H1 (cell line): ENCODE data around the gene TTL. TPM values are rescaled to one million over a fixed set of nuclear protein-coding genes. Genes with fewer than 3 reads are reported as not detected.

Experiments
- ASH2L ChIP-seq: fragments of 200-600, 300-600 bp; sonication (generic); IDR thresholded peaks from one replicate; pipeline ENCODE4 v1.7.1; 2017; ENCODE audit warnings: low read length
- CEBPB ChIP-seq: IDR thresholded peaks from 2 replicates; pipeline ENCODE4 v1.6.1; 2012; ENCODE audit warnings: low read depth, low read length
- CHD1 ChIP-seq: IDR thresholded peaks from 2 replicates; pipeline ENCODE4 v1.6.1; 2012; ENCODE audit warnings: low read depth, low read length, improper control_type of control experiment
- CHD7 ChIP-seq: fragments of 300-600 bp; sonication (generic); IDR thresholded peaks from 2 replicates; pipeline ENCODE4 v1.7.1; 2012; ENCODE audit warnings: low read length, moderate library complexity, mild to moderate bottlenecking, inconsistent platforms; ENCODE audit not compliant: insufficient replicate concordance
- EP300 ChIP-seq, 2 experiments: IDR thresholded peaks; 1 replicate in 1 of 2; 2 replicates in 1 of 2; pipeline ENCODE4 v1.6.1; 2011 to 2012; ENCODE audit warnings: low read depth in 2 of 2, low read length in 2 of 2, mild to moderate bottlenecking in 2 of 2, borderline replicate concordance in 1 of 2, inconsistent platforms in 1 of 2, moderate library complexity in 1 of 2
- KDM5A ChIP-seq: fragments of 200-600 bp; IDR thresholded peaks from 2 replicates; pipeline ENCODE4 v1.7.1; 2012; ENCODE audit warnings: mild to moderate bottlenecking, low read length, inconsistent platforms, mixed read lengths
- POU5F1 ChIP-seq: IDR thresholded peaks from 2 replicates; pipeline ENCODE4 v1.6.1; 2011; ENCODE audit warnings: low read depth, mild to moderate bottlenecking, low read length, moderate library complexity
- RAD21 ChIP-seq, 2 experiments: IDR thresholded peaks in 1 of 2; conservative IDR thresholded peaks in 1 of 2; 2 replicates each; pipeline ENCODE4 v1.6.1; 2011; ENCODE audit warnings: low read depth in 2 of 2, low read length in 2 of 2, improper control_type of control experiment in 1 of 2, inconsistent platforms in 1 of 2, mild to moderate bottlenecking in 1 of 2, moderate library complexity in 1 of 2
- polyA plus RNA-seq, 7 experiments: library from polyadenylated mRNA; depleted of rRNA in 3 of 7; stranded (reverse) in 5 of 7; unstranded in 2 of 7; fragments of >200 nt in 5 of 7; fragments of 200-250 nt in 2 of 7; gene quantifications; 1 replicate in 5 of 7; 2 replicates in 1 of 7; 4 replicates in 1 of 7; pipeline versions ENCODE4 v1.2.1 to v1.2.3, GENCODE V29; 2011 to 2013; ENCODE audit warnings: missing spikeins in 2 of 7, mixed read lengths in 2 of 7
- total RNA-seq: library from RNA; stranded (reverse); fragmentation: NEBNext Ultra II Directional; extraction: Animal tissue kit (Norgen Biotek cat#: 25700); gene quantifications from 2 replicates; pipeline ENCODE4 v1.2.1, GENCODE V29; 2021
- TF ChIP-seq, protein P1 (sequence below), 3 experiments: IDR thresholded peaks; 1 replicate in 2 of 3; 2 replicates in 1 of 3; pipeline versions ENCODE4 v1.5.1 to v1.6.1; 2011; ENCODE audit warnings: low read length in 3 of 3, mild to moderate bottlenecking in 3 of 3, inconsistent platforms in 2 of 3, low read depth in 1 of 3, moderate library complexity in 1 of 3; ENCODE audit not compliant: insufficient read depth in 1 of 3; ENCODE audit errors: control extremely low read depth in 1 of 3

Gene TTL
- total and polyA plus RNA-seq, 2 of the 8 experiments (the other 6 are each of a cell fraction or from before 2014, with no cell fraction given), result 17.5 to 57.1 TPM

DNA sequence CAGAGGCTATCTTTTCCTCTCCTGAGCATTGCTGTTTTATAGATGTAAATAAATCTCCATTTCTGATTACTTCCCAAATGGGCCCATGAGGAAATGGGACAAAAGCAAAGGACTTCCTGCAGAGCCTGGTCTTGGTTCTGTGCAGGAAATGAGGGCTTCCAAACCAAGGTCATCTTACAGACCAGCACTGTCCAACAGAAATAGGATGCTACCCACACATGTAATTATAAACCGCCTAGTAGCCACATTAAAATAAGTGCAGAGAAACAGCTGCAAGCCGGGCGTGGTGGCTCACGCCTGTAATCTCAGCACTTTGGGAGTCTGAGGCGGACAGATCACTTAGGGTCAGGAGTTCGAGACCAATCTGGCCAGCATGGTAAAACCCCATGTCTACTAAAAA is 6.2 kb downstream of the TTL start (continued):
- TF ChIP-seq CHD7 (no peak), POU5F1 (no peak), CHD1 (no peak), CEBPB (no peak), RAD21 (IDR thresholded peaks at IDR 0.05 in 1 of 2, conservative IDR thresholded peaks at IDR 0.05 in 1 of 2; ENCODE audit: low read depth in 2 of 2, low read length in 2 of 2) (no peak), ASH2L (no peak), EP300 (IDR thresholded peaks at IDR 0.05; ENCODE audit: borderline replicate concordance in 1 of 2, low read depth in 2 of 2, low read length in 2 of 2) (no peak), KDM5A (no peak)
- TF ChIP-seq, protein P1, sequence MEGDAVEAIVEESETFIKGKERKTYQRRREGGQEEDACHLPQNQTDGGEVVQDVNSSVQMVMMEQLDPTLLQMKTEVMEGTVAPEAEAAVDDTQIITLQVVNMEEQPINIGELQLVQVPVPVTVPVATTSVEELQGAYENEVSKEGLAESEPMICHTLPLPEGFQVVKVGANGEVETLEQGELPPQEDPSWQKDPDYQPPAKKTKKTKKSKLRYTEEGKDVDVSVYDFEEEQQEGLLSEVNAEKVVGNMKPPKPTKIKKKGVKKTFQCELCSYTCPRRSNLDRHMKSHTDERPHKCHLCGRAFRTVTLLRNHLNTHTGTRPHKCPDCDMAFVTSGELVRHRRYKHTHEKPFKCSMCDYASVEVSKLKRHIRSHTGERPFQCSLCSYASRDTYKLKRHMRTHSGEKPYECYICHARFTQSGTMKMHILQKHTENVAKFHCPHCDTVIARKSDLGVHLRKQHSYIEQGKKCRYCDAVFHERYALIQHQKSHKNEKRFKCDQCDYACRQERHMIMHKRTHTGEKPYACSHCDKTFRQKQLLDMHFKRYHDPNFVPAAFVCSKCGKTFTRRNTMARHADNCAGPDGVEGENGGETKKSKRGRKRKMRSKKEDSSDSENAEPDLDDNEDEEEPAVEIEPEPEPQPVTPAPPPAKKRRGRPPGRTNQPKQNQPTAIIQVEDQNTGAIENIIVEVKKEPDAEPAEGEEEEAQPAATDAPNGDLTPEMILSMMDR (IDR thresholded peaks at IDR 0.05; ENCODE audit: control extremely low read depth in 1 of 3, insufficient read depth in 1 of 3, low read depth in 1 of 3, low read length in 3 of 3), result no peak
